Activated naive CD4-positive, alpha-beta T cell (primary cell): Measurements from ENCODE around the gene CCND2.
A peak's percentile ranks its signal among the peaks of the same experiment; 100 is the strongest.

Experiments used
- DNase-seq, 4 experiments: peaks; one replicate each; lab custom pipeline; 2025; lab: John Stamatoyannopoulos, UW

CCND2 gene

DNA sequence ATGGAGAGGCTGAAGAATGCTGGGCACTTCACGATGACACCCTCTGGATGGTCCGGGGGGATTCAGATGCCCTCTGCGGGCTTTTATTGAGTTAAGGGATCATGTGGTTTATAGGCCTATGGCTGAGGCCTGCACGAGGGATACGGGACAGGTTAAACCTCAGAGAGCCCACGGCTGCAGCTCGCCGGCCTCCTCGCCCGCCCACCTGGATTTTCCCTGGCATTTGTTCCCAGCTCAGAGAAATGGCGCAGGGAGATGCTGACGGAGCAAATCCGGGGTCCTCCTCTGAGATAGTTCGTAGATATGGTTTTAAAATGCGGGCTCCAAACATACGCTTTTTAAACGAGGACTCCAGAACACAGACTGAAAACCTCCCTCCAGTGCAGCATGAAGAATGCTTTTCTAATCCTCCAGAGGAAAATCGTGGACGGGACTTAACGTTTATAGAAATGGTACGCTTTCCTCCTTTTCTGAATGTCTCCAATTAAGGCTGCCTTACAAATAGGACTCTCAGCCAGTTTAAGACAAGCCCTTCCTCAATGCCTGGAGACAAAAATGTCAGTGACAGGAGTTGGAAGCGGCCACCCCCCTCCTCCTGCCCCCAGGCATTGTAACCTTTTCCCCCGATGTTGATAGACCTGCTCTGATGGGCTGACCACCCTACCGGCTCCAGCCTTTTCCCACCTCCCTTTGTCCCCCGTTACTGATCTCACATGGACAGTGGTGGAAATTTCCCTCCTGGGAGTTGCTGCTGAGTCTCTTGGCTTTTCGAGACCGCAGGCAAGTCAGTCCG, 16.6 kb downstream of the CCND2 start:
- DNase-seq, result no peak

DNA sequence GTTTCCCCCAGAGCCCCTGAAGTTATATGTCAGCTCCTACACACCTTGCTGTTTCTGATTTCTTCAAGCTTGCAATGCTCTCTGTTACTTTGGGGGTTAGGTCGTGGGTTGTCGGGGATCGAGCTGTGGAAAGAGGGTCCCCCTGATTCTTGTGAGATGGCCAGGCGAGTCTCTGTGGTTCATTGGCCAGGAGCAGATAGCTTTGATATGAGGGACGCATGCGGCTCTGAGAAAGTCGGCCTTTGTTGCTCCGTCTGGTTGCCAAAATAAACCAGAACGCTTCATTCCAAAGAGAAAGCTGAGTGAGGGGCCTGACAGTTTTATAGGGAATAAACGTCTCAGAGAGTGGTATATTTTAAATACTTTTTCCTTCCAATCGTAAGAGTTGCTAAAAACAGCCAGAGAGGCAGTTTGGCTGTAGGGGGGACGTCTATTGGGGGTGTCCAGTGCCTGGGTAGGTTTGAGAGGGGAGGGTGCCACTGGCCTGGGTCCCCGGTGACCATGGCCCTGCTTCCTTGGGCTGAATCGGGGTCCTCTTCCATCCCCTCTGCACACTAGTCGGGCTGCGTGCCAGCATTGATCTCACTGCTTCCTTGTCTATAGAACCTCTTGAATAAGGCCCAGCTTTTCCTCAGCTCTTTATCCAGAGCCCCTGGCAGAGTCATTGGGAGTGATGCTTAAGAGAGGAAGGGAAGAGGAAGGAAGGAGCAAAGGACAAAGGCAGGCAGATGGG, 18.9 kb downstream of the CCND2 start:
- DNase-seq, result no peak

DNA sequence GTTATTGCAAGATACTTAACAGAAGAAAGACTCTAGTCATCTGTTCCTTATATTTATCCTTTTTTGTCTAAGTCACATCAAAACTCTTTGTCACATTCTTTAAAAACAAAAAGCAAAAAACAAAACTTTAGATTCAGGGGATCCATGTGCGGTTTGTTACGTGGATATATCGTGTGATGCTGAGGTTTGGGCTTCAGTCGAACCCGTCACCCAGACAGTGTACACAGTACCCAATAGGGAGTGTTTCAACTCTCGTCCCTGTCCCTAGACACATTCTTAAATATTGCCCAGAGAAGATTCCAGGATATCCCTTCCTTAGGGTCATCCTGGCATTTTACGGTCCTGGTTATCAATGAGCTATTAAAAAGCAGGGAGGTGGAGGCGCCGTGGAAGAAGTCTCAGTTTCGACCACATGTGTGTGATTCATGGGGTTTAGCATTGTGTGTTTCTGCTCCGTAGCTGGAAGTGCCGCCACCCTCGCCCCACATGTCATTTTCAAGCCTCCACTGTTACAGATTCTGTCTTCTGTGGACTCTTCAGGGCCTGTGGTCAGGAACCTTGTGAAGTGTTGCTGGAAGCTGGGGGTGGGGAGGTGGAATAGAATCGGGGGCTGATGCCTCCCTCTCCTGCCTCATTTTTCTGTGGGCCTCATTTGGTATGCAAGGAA, 19.9 kb downstream of the CCND2 start:
- DNase-seq, result no peak

DNA sequence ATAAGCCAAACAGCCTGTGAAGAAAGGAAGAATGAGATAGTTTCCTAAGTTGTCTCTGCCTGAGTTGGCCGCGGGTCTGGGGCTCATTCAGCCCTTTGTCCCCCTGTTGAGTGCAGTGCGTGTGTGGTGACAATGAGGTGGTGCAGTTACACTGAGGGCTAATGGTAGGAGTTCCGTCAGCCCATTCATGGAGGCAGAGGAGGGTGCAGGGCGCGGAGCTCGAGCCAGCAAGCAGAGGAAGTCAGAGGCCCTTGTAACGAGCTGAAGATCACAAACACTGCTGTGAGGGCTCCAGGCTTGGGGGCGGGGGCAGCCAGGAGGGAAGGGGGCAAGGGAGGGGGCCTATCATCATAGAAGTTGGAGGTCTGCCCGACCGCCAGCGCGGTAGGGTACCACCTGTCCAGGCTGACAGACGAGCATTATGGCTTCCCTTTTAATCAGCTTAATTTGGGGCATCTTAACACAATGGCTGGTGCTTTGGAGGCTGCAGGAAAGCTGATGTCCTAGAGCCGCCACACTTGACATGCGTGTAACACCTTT, 20.5 kb downstream of the CCND2 start:
- no peak for DNase-seq

DNA sequence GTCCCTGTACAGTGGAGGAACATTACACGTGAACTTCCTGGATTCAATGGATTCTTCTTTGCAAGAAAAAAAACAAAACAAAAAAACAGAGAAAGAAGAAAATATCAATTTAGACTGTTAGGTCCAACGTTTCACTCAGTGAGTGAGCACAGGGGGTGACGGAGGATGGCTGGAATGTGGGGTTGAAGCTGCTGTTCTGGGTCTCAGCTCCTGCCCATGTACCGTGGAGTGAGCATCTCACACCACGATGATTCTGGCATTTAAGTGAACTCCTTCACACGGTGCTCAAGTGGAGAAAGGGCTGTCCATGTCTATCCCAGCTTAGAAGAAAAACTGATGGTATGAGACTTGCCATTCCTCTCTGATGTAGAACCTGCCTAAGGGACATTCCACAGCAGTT, 23.2 kb downstream of the CCND2 start:
- no peak for DNase-seq

DNA sequence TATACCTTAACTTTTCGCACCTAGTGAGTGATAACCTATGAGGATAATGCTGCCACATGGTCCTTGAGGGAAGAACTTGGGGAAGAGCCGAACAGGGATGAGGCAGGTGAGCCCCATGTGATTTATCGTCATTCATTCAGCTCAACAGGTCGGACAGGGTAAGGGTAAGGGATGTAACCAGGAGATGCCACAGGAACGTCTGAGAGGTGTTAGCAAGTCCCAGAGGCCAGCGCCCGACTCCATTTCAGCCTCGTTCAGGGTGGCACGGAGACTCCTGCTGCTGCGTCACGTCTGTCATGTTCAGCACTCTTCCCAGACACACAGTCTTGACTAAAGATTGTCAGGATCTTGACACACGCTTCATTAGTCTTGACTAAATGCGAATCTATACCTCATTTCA, 24.1 kb downstream of the CCND2 start:
- DNase-seq, result no peak

DNA sequence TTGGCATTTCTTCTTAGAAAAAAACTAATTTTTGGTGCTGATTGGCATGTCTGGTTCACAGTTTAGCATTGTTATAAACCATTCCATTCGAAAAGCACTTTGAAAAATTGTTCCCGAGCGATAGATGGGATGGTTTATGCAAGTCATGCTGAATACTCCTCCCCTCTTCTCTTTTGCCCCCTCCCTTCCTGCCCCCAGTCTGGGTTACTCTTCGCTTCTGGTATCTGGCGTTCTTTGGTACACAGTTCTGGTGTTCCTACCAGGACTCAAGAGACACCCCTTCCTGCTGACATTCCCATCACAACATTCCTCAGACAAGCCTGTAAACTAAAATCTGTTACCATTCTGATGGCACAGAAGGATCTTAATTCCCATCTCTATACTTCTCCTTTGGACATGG, 27.3 kb downstream of the CCND2 start:
- no peak for DNase-seq

DNA sequence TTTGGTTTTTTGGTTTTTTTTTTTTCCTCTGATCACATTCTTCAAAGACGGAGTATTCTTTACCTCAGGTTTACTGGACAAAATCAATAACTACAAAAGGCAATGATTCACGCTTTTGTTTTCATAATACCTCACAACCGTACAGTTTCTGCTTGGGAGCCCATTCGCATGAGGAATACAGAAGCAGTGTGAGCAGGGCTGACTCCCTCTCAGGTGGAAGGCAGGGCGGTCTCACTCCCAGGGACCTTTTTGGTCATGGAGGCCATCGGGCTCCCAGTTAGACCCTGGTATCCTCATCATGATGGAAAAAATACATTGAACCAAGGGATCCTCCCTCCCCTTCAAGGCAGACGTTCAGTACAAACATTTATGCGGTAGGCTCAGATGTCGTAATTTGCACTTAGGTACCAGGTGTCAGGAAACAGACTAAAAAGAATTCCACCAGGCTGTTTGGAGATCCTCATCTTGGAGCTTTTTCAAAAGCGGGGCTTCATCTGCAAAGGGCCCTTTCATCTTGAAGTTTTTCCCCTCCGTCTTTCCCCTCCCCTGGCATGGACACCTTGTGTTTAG, 28.5 kb downstream of the CCND2 start:
- DNase-seq, result no peak

DNA sequence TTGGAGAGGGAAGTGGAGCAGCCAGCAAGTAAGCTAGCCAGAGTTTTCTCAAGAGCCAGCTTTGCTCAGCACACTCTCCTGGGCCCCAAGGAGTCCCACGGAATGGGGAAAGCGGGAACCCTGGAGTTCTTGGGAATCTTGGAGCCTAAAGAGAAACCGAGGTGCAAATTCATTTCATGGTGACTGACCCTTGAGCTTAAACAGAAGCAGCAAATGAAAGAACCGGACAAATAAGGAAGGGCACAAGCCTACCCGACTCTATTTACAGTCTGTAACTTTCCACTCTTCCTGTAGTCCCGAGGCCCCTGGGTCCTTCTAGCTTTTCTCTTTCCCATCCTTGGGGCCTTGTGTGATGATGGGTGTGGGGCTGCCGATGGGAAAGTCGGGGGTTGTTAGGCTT, 29.3 kb downstream of the CCND2 start:
- DNase-seq, result no peak

DNA sequence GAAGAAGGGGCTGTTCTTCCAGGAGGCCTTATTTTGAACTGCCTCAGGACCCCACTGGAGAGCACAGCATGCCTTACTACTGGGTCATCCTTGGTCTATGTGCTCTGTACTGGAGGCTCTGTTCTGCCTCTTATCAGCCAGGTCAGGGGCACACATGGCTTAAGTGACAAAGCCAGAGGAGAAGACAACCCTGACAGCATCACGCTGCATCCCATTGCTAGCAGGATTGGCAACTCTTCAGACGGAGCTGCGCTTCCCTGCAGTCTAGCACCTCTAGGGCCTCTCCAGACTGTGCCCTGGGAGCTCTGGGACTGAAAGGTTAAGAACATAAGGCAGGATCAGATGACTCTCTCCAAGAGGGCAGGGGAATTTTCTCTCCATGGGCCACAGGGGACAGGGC, 30.2 kb downstream of the CCND2 start:
- DNase-seq, result no peak

DNA sequence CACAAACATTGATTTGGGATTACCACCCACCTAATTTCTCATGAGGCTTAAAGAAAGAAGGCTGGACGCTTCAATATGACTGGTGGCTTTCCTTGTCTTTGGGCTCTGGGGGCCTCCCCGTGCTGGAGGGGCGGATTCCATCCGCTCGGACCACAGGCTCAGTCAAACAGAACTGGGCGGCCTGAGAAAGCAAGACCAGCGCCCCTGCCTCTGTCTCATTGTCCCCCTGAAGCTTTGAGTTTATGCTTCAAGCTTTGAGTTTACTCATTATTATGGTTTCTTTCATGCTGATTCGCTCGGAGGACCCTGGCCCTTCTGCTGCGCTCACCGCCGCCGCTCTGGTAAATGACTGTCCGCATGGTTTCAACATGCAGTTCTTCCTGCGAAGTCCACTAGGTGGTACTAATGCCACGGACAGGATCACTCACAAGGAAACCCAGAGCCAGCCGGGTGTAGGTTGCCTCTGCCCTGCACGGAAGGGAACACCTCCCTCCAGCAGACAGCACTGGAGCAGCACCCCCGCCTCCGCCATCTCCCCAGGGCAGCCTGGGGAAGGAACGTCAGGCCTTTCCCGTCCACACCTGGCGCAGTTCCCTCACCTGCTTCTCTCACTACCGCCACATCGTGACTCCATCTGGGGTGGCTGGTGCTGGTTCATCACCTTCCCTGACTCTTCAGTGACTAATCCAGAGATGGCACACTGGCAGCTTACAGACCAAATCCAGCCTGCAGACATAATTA, 34.2 kb downstream of the CCND2 start:
- DNase-seq, result no peak

DNA sequence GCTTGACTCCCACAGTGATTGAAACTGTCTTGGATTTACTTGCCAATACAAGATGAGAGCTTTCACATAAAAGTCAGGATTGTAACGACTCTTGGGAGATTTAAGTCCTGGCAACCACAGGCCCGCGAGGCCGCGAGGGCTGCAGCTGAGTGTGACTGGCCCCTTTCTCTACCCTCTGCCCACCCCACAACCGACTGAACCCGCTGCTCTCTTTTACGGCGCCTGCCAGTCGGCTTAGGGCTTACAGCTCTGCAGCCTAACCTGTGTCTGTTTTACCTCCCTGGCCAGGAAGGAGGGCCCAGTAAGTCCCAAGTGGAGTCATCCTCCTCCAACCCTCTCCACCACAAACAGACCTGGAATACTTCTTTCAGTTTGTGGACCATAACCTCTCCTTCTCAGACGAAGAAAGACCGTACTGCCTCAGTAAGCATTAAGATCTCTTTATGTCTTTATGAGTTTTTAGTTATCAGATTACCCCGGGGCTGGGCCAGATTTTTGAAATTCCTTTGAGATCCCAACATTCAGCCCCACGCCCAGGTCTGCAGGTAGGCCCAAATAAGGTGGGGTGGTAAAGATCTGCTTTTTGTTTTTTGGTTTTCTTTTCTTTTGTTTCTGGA, 34.9 kb downstream of the CCND2 start:
- DNase-seq, result no peak

DNA sequence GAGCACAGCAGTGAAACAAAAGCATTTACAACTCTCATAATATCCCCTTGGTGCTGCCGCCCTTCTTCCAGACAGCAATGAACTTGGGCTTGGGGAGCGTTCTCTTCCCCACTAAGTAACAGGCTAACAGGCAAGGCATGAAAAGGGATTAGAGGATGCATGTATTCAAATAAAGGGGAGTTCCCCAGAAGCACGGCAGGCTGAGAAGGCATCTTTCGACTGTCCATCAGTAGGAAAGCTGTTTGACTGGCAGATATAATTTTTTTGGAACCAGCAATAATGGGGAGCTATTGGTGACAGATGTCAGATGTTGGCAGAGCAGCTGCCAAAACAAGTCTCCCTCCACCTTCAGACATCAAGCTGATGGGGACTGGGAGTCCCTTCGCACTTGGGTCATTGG, 38.2 kb downstream of the CCND2 start:
- DNase-seq, result no peak

DNA sequence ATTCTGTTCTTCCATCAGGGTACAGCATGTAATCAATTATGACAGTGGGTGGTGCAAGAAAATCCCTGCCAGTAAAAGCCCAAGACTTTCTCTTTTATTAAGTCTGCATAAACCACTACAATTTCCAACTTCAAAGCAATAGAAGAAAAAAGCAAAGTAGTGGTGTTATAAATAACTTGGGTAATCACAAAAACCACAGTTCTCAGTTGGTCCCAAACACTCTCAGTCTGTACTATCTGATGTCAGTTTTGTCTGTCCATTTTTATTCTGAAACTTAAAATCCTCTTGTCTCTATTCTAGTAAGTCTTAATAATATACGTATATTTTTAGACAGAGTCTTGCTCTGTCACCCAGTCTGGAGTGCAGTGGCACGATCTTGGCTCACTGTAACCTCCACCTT, 38.7 kb downstream of the CCND2 start:
- DNase-seq, result no peak

DNA sequence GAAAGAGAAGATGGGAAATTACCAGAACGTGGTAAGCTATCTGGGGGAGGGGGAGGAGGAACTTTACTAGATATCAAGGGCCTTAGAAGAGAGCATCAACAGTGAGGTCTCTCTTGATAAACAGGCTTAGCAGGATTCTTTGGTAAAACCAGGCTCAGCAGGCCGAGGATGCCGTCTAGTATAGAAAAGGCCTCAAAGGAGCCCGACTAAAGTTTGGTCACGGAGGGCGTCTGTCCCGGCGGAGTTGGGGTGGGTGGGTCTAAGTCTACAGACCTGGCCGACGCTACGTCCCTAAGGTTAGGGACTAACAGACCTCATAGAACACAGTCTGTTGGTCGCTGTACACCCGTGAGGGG, 46.9 kb downstream of the CCND2 start:
- no peak for DNase-seq

DNA sequence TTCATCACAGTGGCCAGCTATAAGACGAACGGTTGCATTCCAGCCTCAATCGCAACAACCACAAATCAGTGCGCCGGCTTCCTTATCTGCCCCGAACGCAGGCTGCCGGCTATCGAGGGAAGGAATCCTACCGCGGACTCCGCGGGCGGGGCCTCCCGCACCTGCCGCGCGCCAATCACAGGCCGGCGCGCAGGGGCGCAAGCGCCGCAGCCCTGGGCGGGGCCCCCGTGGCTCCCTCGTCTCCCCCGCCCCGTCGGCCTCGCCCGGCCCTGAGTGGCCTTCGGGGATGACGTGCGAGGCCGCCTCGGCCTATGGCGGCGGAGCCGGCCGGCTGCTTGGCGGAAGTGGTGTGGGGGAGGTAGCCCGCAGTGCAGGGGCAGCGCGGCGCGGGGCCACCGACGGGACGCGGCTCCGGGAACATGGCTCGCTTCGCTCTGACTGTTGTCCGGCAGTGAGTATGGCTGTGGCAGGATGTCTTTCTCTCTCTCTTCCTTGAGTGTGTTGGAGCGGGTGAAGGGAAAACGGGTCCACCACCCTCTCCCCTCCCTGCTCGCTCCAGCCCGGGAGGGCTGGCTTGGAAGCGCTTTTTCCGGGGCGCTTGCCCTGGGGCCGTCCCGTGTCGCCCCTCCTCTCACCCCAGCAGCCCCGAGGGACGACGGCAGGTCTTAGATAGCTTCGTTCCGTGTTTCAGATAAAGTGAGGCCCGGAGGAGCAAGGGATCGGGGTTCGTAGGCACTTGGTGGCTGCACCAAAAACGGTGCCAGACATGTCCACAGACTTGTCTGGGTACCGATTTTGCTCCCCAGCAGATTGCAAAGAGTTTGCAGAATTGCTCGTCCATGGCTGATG, 47.5 kb downstream of the CCND2 start, which contains the start of gene TIGAR:
Gene TIGAR (plus strand): TSS at position 361 of the 849 bp plus-strand sequence. CDS start 59 bp downstream, at position 420.
- peak; percentile 72 to 86 (median 76) for DNase-seq

DNA sequence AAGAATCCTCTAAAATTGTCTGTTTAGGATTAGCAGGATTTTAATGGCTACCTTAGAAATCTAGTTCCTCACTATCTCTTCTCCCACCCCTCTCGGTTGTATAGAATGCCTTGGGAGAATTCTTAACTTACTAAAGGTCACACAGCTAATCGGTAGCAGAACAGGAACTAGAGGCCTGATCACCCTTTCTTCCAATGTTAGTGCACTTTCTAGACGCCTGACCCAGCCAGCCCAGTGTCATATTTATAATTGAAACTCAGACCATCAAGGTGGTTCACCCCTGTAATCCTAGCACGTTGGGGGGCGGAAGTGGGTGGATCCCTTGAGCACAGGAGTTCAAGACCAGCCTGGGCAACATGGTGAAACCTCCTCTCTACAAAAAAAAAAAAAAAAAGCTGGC, 49.2 kb downstream of the CCND2 start:
- no peak for DNase-seq
